BLaER1 treated with 17β-estradiol and CSF1 and Interleukin-3, amounts not matched to agents 10 nM and 100 nM (cell line): ENCODE measurements around the gene OSBPL1A.
A peak's percentile ranks its signal among the peaks of the same experiment; 100 is the strongest.

Source experiments
- H3K27ac ChIP-seq, 11 experiments: shearing (Covaris generic); formaldehyde crosslinking; 2 replicates each; pipeline ENCODE4 v1.8.1; 2022
- H3K27me3 ChIP-seq, 11 experiments: shearing (Covaris generic); formaldehyde crosslinking; 2 replicates each; pipeline ENCODE4 v1.8.1; 2022
- H3K36me3 ChIP-seq, 11 experiments: shearing (Covaris generic); formaldehyde crosslinking; 2 replicates each; pipeline ENCODE4 v1.8.1; 2022
- H3K4me1 ChIP-seq, 10 experiments: shearing (Covaris generic); formaldehyde crosslinking; 2 replicates each; pipeline ENCODE4 v1.8.1; 2022
- H3K4me2 ChIP-seq, 11 experiments: shearing (Covaris generic); formaldehyde crosslinking; 2 replicates each; pipeline ENCODE4 v1.8.1; 2022
- H3K4me3 ChIP-seq, 10 experiments: shearing (Covaris generic); formaldehyde crosslinking; 2 replicates each; pipeline ENCODE4 v1.8.1; 2022
- H3K9ac ChIP-seq, 11 experiments: shearing (Covaris generic); formaldehyde crosslinking; 2 replicates each; pipeline ENCODE4 v1.8.1; 2022
- H3K9me3 ChIP-seq, 11 experiments: shearing (Covaris generic); formaldehyde crosslinking; replicated peaks in 1 of 11; 2 replicates each; pipeline ENCODE4 v1.8.1; 2022
- H4K20me1 ChIP-seq, 11 experiments: shearing (Covaris generic); formaldehyde crosslinking; 2 replicates each; pipeline ENCODE4 v1.8.1; 2022
- Cebpa-rat ChIP-seq, 11 experiments: shearing (Covaris generic); IDR thresholded peaks; 2 replicates each; pipeline ENCODE4 v1.8.1; 2022

The OSBPL1A gene

GRCh38 chr18:24263050-24263449, 134.6 kb downstream of the OSBPL1A start:
- Histone ChIP-seq H3K4me3 (no peak overlapping the region), H3K36me3 (peaks cover 0 to 8% (median 0%) of the 10 kb centered on the region in 11 experiments; a peak in 3 of 22 replicates), H3K9ac (no peak overlapping the region), H3K4me1 (peaks cover 0 to 15% (median 0%) of the 10 kb centered on the region in 10 experiments; a peak in 7 of 20 replicates), H3K27ac (no peak overlapping the region), H3K27me3 (no peaks in the 10 kb centered on the region), H4K20me1 (no peaks in the 10 kb centered on the region), H3K4me2 (no peak overlapping the region), H3K9me3 (peaks cover 0 to 4% (median 0%) of the 10 kb centered on the region in 11 experiments; a peak in 2 of 22 replicates)
- no peak for TF ChIP-seq Cebpa-rat (IDR thresholded peaks at IDR 0.05)

DNA sequence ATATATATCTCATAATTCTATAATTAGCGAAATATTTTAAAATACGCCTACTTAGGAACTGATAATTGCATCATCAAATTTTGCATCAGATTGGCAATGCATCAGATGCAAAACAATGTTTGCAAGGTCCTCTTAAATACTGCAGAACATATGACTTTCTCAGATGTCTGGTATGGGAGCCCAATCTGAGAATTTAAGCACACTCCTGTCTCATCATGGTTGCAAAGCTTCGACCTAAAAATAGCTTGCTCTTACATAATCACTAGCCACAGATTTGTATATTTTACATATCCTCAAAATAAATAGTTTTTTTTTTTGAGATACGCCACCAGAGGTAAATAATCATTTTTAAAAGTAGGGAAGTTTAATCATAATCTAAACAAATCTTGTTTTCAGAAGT, 135.5 kb downstream of the OSBPL1A start:
- Histone ChIP-seq H3K9ac (no peak overlapping the region), H3K9me3 (peaks cover 0 to 3% (median 1%) of the 10 kb centered on the region in 11 experiments; a peak in 7 of 22 replicates), H3K27ac (no peak overlapping the region), H3K4me3 (no peak overlapping the region), H3K27me3 (no peaks in the 10 kb centered on the region), H3K4me2 (peak overlapping the region in 2 of 11 experiments; percentile 24 to 28; a peak in 3 of 22 replicates), H4K20me1 (no peaks in the 10 kb centered on the region), H3K4me1 (peaks cover 0 to 10% (median 0%) of the 10 kb centered on the region in 10 experiments; a peak in 4 of 20 replicates), H3K36me3 (peaks cover 0 to 8% (median 0%) of the 10 kb centered on the region in 11 experiments; a peak in 3 of 22 replicates)
- TF ChIP-seq Cebpa-rat (IDR thresholded peaks at IDR 0.05): no peak

GRCh38 chr18:24259869-24260641, 137.6 kb downstream of the OSBPL1A start:
- Histone ChIP-seq H3K4me2 (no peak overlapping the region), H3K9me3 (peaks cover 0 to 8% (median 5%) of the 10 kb centered on the region in 11 experiments; a peak in 7 of 22 replicates), H4K20me1 (no peaks in the 10 kb centered on the region), H3K27me3 (no peaks in the 10 kb centered on the region), H3K27ac (no peak overlapping the region), H3K9ac (no peak overlapping the region), H3K36me3 (peaks cover 0 to 5% (median 0%) of the 10 kb centered on the region in 11 experiments; a peak in 2 of 22 replicates), H3K4me3 (no peak overlapping the region), H3K4me1 (peaks cover 0 to 10% (median 0%) of the 10 kb centered on the region in 10 experiments; a peak in 4 of 20 replicates)
- TF ChIP-seq Cebpa-rat (IDR thresholded peaks at IDR 0.05): no peak

DNA sequence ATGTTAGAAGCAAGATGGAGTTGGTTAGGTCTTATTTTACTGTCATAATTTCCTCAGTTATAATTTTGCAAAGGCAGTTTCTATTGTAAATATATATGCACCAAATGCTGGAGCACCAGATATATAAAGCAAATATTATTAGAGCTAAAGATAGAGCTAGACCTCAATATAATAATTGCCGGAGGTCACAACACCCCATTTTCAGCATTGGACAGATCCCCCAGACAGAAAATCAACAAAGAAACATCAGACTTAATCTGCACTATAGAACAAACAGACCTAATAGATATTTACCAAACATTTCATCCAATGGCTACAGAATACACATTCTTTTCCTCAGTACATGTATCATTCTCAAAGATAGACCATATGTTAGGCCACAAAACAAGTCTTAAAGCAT, 143.6 kb downstream of the OSBPL1A start:
- peaks cover 0 to 18% (median 10%) of the 10 kb centered on the region in 11 experiments; a peak in 15 of 22 replicates for H3K36me3 ChIP-seq
- H3K9ac ChIP-seq: no peak overlapping the region
- peaks cover 0 to 11% (median 6%) of the 10 kb centered on the region in 11 experiments; a peak in 10 of 22 replicates for H3K9me3 ChIP-seq
- no peaks in the 10 kb centered on the region for H3K27me3 ChIP-seq
- H4K20me1 ChIP-seq: no peaks in the 10 kb centered on the region
- no peak overlapping the region for H3K4me3 ChIP-seq
- H3K4me2 ChIP-seq: no peak overlapping the region
- no peak for TF ChIP-seq Cebpa-rat (IDR thresholded peaks at IDR 0.05)
- no peaks in the 10 kb centered on the region for H3K4me1 ChIP-seq
- H3K27ac ChIP-seq: no peak overlapping the region

DNA sequence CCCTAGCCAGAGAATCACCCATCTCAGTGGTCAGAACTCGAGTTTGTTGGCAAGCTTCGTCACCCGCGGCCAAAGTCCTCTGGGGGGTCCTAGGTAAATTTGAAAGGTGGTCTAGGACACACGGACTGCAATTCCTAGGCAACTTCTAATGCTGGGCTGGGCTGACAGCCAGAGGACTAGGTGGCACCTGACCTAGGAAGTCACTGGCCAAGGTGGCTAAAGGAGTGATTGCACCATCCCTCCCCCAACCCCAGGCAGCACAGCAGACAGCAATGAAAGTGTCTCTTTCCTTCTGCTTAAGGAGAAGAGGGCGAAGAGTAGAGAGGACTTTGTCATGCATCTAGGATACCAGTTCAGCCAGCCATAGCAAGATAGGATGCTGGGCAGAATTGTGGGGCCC, 147.9 kb downstream of the OSBPL1A start:
- no peak overlapping the region for H3K9ac ChIP-seq
- no peak overlapping the region for H3K4me3 ChIP-seq
- no peak for TF ChIP-seq Cebpa-rat (IDR thresholded peaks at IDR 0.05)

GRCh38 chr18:24248359-24248758, 149.3 kb downstream of the OSBPL1A start:
- Histone ChIP-seq H4K20me1 (no peaks in the 10 kb centered on the region), H3K4me2 (no peak overlapping the region), H3K27me3 (no peaks in the 10 kb centered on the region), H3K4me1 (no peaks in the 10 kb centered on the region), H3K9me3 (peaks cover 0 to 8% (median 0%) of the 10 kb centered on the region in 11 experiments; a peak in 3 of 22 replicates), H3K4me3 (no peak overlapping the region), H3K9ac (no peak overlapping the region), H3K27ac (no peak overlapping the region), H3K36me3 (peaks cover 0 to 18% (median 10%) of the 10 kb centered on the region in 11 experiments; a peak in 14 of 22 replicates)
- no peak for TF ChIP-seq Cebpa-rat (IDR thresholded peaks at IDR 0.05)

More for the DNA sequence above, 147.9 kb downstream of the OSBPL1A start:
- Histone ChIP-seq H3K4me1 (no peaks in the 10 kb centered on the region), H3K27me3 (no peaks in the 10 kb centered on the region), H3K4me2 (no peak overlapping the region), H4K20me1 (no peaks in the 10 kb centered on the region), H3K9me3 (peaks cover 0 to 8% (median 0%) of the 10 kb centered on the region in 11 experiments; a peak in 3 of 22 replicates), H3K36me3 (peaks cover 0 to 18% (median 10%) of the 10 kb centered on the region in 11 experiments; a peak in 14 of 22 replicates), H3K27ac (no peak overlapping the region)

DNA sequence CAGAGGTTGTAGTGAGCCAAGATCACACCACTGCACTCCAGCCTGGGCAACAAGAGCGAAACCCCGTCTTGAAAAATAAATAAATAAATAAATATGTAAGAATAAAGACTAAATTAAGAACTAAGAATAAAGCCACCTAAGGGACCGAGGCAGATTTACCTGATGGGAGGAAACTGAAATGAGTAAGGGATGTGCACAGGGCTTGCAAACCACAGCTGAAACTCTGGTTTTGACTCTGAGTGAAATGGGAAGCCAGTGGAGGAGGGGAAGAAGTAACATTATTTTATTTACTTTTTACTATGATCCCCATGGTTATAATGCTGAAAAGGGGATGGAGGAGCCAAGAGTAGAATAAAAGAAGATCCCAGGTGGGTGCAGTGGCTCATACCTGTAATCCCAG, 151.5 kb downstream of the OSBPL1A start:
- H3K4me2 ChIP-seq: no peak overlapping the region
- H3K36me3 ChIP-seq: peaks cover 0 to 17% (median 8%) of the 10 kb centered on the region in 11 experiments; a peak in 14 of 22 replicates
- no peaks in the 10 kb centered on the region for H3K4me1 ChIP-seq
- no peak overlapping the region for H3K9ac ChIP-seq
- H3K4me3 ChIP-seq: no peak overlapping the region
- H3K27me3 ChIP-seq: no peaks in the 10 kb centered on the region
- no peaks in the 10 kb centered on the region for H4K20me1 ChIP-seq
- no peak for TF ChIP-seq Cebpa-rat (IDR thresholded peaks at IDR 0.05)
- peaks cover 0 to 8% (median 0%) of the 10 kb centered on the region in 11 experiments; a peak in 3 of 22 replicates for H3K9me3 ChIP-seq
- H3K27ac ChIP-seq: no peak overlapping the region

- no peak overlapping the region for H3K4me3 ChIP-seq
- no peak for TF ChIP-seq Cebpa-rat (IDR thresholded peaks at IDR 0.05)
- H3K27ac ChIP-seq: no peak overlapping the region
Measured at GRCh38 chr18:24244698-24245097, 152.9 kb downstream of the OSBPL1A start.

DNA sequence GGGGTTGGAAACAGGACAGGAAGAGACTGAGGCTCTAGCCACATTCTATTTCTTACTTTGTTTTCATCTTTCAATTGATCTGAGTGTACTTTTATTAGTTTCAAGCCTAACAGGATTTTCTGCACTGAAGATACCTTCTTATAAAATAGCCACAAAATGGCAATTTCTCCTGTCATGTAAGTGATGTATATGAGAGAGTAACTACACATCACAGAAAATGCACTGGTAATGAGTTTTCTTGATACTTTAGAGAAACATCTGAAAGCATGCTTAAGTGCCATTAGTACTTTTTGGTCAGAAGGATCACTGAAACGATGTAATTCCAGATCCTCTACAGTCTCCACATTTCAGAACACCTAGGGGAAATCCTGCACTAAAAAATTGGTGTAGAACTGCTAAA, 153.9 kb downstream of the OSBPL1A start:
- Histone ChIP-seq H3K9me3 (no peaks in the 10 kb centered on the region), H3K27me3 (no peaks in the 10 kb centered on the region), H3K4me1 (peaks cover 0 to 20% (median 8%) of the 10 kb centered on the region in 10 experiments; a peak in 11 of 20 replicates), H3K9ac (no peak overlapping the region), H3K4me2 (no peak overlapping the region), H4K20me1 (no peaks in the 10 kb centered on the region), H3K36me3 (peaks cover 0 to 10% (median 5%) of the 10 kb centered on the region in 11 experiments; a peak in 8 of 22 replicates), H3K4me3 (no peak overlapping the region), H3K27ac (no peak overlapping the region)
- no peak for TF ChIP-seq Cebpa-rat (IDR thresholded peaks at IDR 0.05)

More at GRCh38 chr18:24244698-24245097, 152.9 kb downstream of the OSBPL1A start:
- no peaks in the 10 kb centered on the region for H3K27me3 ChIP-seq
- H3K9ac ChIP-seq: no peak overlapping the region
- no peaks in the 10 kb centered on the region for H4K20me1 ChIP-seq
- H3K4me2 ChIP-seq: no peak overlapping the region
- H3K9me3 ChIP-seq: peaks cover 0 to 4% (median 0%) of the 10 kb centered on the region in 11 experiments; a peak in 2 of 22 replicates
- peaks cover 0 to 10% (median 4%) of the 10 kb centered on the region in 10 experiments; a peak in 7 of 20 replicates for H3K4me1 ChIP-seq
- peaks cover 0 to 7% (median 1%) of the 10 kb centered on the region in 11 experiments; a peak in 5 of 22 replicates for H3K36me3 ChIP-seq
